RCC 7860 (cell line): ENCODE measurements around the gene EPC2.
A peak's percentile ranks its signal among the peaks of the same experiment; 100 is the strongest.

Experiments
- DNase-seq: peaks from one replicate; pipeline ENCODE4 v3.0.0-alpha.2; 2015; ENCODE audit warnings: low spot score
- FAIRE-seq: peaks from 2 replicates; lab custom pipeline; 2012; peaks lifted over from hg19 to GRCh38; lab: Jason Lieb, UNC

Gene EPC2

GRCh38 chr2:148643998-148644882 is at the start of gene EPC2:
Gene EPC2 (plus strand): TSS chr2:148644751. CDS start chr2:148645018, 267 bp downstream.
- FAIRE-seq (no peak), DNase-seq (peak; percentile 46)

DNA sequence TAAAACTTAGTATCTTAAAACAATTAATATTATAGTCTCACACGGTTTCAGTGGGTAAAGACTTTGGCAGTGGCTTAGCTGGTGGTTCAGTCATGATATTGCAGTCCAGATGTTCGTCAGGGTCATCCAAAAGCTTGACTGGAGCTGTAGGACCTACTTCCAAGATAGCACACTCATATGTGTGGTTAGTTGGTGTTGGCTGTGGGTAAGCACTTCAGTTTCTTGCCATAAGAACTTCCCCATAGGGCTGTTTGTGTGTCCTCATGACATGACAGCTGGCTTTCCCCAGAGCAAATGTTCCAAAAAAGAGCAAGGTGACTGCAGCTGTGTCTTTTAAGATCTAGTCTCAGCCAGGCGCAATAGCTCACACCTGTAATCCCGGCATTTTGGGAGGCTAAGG is 48.5 kb upstream of the EPC2 start:
- FAIRE-seq (no peak), DNase-seq (no peak)

- no peak for DNase-seq
- no peak for FAIRE-seq
Observed at GRCh38 chr2:148599109-148599991, 45.2 kb upstream of the EPC2 start.

DNA sequence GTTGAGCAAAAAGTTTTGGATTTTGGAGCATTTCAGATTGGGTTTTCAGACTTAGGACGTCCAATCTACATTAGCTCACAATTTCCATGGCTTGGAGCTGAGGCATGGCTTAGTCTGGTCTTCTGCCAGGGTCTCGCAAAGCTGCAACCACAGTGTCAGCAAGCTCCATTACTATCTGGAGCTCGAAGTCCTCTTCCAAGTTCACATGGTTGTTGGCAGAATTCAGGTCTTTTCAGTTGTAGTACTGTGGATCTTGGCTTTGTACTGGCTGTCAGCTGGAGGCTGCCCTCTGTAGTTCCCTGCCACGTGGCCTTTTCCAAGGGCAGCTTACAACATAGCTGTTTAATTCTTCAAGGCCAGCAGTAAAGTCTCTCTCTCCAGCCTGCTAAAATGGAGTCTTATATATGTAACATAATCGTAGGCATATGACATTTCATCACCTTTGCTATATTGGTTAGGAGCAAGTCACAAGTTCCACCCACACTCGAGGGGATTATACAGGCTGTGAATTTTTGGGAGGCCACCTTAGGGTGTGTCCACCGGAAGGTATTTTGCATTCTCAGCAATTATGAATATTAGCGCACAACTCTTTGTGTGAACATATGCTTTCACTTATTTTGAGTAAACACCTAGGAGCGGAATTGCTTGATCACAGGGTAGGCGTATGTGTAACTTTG is 41.5 kb upstream of the EPC2 start:
- DNase-seq (no peak), FAIRE-seq (no peak)

DNA sequence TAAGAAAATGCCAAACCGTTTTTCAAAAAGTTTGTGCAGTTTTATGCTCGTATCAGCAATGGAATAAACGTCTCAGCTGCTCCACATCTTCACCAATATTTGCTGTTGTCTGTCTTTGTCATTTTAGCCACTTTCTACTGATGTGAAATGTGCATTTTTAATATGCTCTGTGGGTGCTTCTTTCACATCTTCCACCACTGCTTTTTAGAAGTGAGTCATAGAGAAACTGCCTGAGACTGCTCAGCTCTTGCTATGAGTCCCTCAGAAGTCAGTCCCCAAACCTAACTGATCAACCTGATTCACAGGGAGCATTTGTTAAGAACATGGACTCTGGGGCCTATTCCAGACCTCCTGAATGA is 41.0 kb upstream of the EPC2 start:
- no peak for FAIRE-seq
- no peak for DNase-seq

GRCh38 chr2:148604927-148605326 is 39.6 kb upstream of the EPC2 start:
- no peak for FAIRE-seq
- DNase-seq = no peak

- DNase-seq (no peak), FAIRE-seq (no peak)
Observed at GRCh38 chr2:148607566-148607965, 37.0 kb upstream of the EPC2 start.

- no peak for FAIRE-seq
- DNase-seq = no peak
Observed at GRCh38 chr2:148613231-148614013, 31.1 kb upstream of the EPC2 start.

GRCh38 chr2:148614014-148614321 is 30.6 kb upstream of the EPC2 start:
- FAIRE-seq = no peak

DNA sequence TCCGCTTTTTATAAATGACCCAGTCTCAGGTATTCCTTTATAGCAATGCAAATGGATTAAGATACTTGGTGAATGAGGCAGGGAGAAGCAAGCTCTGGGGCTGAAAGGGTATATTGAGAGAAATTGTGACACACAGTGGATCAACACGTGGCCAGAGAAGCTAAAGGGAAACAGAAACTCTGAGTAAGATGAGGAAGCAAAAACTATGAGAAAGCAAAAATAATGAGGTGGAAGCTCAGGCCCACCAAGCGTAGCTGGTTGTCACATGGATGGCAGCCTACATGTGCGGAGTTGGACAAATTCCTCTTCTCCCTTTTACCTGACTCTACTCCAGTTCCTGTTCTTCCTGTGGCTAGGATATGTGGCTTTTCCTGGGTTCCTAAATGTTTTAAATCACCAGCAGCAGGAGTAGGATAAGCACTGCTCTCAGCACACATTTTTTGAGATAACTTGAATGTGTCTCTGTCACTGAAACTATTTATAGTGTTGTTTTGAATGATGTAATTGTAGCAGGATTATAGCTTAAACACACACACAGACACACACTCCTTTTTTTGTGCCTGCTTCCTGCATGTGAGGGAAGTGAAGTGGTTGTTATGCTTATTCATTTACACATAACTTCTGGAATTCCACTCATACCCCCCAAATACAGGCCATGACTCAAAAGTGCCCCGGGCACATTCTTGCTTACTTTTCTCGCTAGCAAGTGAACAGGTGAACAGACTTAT is 30.1 kb upstream of the EPC2 start:
- FAIRE-seq = no peak

More at GRCh38 chr2:148614014-148614321, 30.6 kb upstream of the EPC2 start:
- DNase-seq = no peak

GRCh38 chr2:148615381-148615841 is 29.1 kb upstream of the EPC2 start:
- no peak for FAIRE-seq

More for the DNA sequence above, 30.1 kb upstream of the EPC2 start:
- DNase-seq = no peak

GRCh38 chr2:148616662-148617061 is 27.9 kb upstream of the EPC2 start:
- no peak for FAIRE-seq

More at GRCh38 chr2:148615381-148615841, 29.1 kb upstream of the EPC2 start:
- DNase-seq = no peak

GRCh38 chr2:148617219-148617618 is 27.3 kb upstream of the EPC2 start:
- DNase-seq (no peak), FAIRE-seq (no peak)

More at GRCh38 chr2:148616662-148617061, 27.9 kb upstream of the EPC2 start:
- DNase-seq = no peak

DNA sequence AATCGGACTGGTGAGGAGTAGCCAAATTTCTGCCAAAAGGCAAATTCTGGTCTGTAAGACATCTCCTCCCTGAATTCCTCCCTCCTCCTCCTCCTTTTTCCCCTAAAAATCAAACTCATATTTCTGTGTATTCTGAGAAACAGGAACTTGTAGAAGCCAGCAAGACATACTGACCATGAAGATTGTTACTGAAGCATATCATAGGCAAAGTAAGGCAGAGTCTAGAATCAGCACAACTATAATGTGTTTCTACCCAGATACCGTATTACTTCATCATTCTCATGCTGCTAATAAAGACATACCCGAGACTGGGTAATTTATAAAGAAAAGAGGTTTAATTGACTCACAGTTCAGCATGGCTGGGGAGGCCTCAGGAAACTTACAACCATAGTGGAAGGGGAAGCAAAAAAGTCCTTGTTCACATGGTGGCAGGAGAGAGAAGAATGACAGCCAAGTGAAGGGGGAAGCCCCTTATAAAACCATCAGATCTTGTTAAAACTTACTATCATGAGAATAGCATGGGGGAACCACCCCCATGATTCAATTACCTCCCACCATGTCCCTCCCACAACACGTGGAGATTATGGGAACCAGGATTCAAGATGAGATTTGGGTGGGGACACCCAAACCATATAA is 24.9 kb upstream of the EPC2 start:
- DNase-seq (no peak), FAIRE-seq (no peak)

DNA sequence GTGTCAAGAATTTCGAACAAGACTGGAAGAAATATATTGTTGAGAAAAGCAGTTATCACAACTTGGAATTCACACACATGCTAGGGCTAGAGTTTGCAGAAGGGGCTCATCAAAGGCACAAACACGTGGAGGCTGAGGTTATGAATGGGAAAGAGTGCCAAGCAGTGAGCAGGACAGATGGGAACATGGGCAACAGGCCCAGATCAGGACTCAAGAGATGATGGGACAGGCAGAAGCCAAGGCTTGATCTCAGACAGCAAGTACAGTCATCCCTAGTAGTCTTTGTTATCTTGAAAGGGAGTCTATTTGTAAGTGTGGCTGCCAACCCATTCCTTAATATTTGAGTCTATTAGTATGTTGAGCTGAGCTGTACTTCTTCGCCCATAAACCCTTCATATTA is 22.2 kb upstream of the EPC2 start:
- DNase-seq = no peak
- FAIRE-seq = no peak

DNA sequence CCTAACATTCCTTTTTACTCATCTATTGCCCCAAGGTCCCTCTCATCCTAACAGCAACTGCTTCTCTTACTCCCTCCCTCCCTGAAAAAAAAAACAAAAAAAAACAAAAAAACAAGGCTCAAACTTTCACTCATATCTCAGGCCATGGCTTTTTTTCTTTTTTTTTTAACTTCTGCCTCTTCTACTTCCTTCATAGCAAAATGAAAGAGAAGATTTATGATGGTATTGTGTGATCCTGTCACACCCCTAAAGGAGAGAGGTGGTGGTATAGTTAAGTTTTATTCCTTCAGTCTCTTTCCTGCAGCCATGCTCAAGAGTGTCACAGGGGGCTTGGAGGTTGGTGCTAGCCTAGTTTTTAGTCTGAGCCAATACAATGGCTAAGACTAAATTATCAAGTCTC is 21.5 kb upstream of the EPC2 start:
- FAIRE-seq (no peak), DNase-seq (no peak)

GRCh38 chr2:148627224-148627623 is 17.3 kb upstream of the EPC2 start:
- no peak for DNase-seq
- no peak for FAIRE-seq

DNA sequence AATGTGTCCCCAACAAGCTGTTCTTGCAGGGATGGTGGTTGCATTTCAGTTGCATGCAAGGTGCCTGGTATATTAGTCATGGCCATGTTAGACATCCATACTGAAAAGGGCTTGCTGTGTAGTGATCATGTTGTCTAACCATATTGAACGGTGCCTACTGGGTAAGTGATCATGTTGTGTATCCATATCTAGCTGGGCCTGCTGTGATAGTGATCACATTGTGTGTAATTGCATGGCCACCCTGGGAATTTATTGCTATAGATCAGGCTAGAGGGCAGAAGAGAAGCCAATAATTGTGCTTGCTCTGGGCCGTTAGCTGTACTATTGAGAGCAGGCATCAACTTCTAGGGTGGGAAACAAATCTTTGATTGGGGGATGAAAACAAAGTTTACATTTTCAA is 9.8 kb upstream of the EPC2 start:
- no peak for DNase-seq
- no peak for FAIRE-seq

DNA sequence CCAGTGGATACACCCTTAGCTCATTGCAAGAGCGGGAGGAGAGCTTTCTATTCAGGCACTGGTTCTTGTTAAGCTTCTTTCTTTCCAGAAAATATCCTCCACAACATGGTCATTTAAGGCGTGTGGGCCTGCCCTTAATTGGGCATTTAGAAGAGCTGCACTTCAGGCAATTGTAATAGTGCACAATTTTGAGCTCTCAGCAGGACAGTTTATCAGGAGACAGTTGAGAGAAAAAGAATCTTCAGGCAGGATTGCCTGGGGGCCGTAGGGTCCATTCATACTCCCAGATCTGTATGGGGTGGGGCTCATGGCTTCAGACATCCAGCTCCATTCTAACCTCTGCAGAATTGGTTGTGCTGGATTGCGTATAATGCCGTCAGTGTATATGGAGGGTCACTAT is 6.0 kb upstream of the EPC2 start:
- DNase-seq (no peak), FAIRE-seq (no peak)
